Keratinocyte (primary cell): ENCODE results near the gene KRIT1. TPM values are rescaled to one million over a fixed set of nuclear protein-coding genes. Genes with fewer than 3 reads are reported as not detected.

Source experiments
- DNase-seq: peaks from one replicate; pipeline ENCODE4 v3.0.0-alpha.2; 2011; ENCODE audit warnings: low read depth, missing footprints, low spot score
- FAIRE-seq: peaks from 2 replicates; lab custom pipeline; 2011; peaks lifted over from hg19 to GRCh38; lab: Jason Lieb, UNC
- H2AFZ ChIP-seq: 2 replicates; pipeline ENCODE4 v1.6.0; 2012; ENCODE audit warnings: low read length, control low read depth, inconsistent platforms; ENCODE audit not compliant: control insufficient read depth
- H3K27ac ChIP-seq: 2 replicates; pipeline ENCODE4 v1.5.1; 2011; ENCODE audit warnings: low read length; ENCODE audit not compliant: control insufficient read depth, insufficient read depth
- H3K27me3 ChIP-seq: 3 replicates; pipeline ENCODE4 v1.6.0; 2011; ENCODE audit warnings: low read length; ENCODE audit not compliant: control insufficient read depth, insufficient read depth; ENCODE audit errors: extremely low read depth
- H3K36me3 ChIP-seq, 2 experiments: 2 replicates in 1 of 2; 3 replicates in 1 of 2; pipeline ENCODE4 v1.5.1; 2011; ENCODE audit warnings: low read length in 2 of 2, mild to moderate bottlenecking in 1 of 2; ENCODE audit not compliant: control insufficient read depth in 2 of 2, insufficient read depth in 2 of 2; ENCODE audit errors: extremely low read depth in 1 of 2
- H3K4me1 ChIP-seq: 3 replicates; pipeline ENCODE4 v1.5.1; 2011; ENCODE audit warnings: low read length; ENCODE audit not compliant: control insufficient read depth, insufficient read depth; ENCODE audit errors: extremely low read depth
- H3K4me2 ChIP-seq: 3 replicates; pipeline ENCODE4 v1.6.0; 2011; ENCODE audit warnings: low read depth, low read length; ENCODE audit not compliant: control insufficient read depth, insufficient read depth; ENCODE audit errors: extremely low read depth
- H3K4me3 ChIP-seq, 3 experiments: fragments of 200-600 bp in 1 of 3; sonication (generic) in 1 of 3; 2 replicates in 2 of 3; 3 replicates in 1 of 3; pipeline ENCODE4 v1.5.1; 2011 to 2016; ENCODE audit warnings: low read length in 3 of 3, mild to moderate bottlenecking in 3 of 3, control low read depth in 2 of 3, inconsistent platforms in 1 of 3, low read depth in 1 of 3, mixed read lengths in 1 of 3, mixed run types in 1 of 3, moderate library complexity in 1 of 3; ENCODE audit not compliant: control insufficient read depth in 2 of 3, insufficient read depth in 2 of 3; ENCODE audit errors: extremely low read depth in 1 of 3
- H3K79me2 ChIP-seq: 2 replicates; pipeline ENCODE4 v1.6.0; 2012; ENCODE audit warnings: low read length; ENCODE audit not compliant: control insufficient read depth, insufficient read depth
- H3K9ac ChIP-seq: 3 replicates; pipeline ENCODE4 v1.6.0; 2011; ENCODE audit warnings: low read length; ENCODE audit not compliant: control insufficient read depth, insufficient read depth; ENCODE audit errors: extremely low read depth
- H3K9me1 ChIP-seq: 3 replicates; pipeline ENCODE4 v1.6.0; 2011; ENCODE audit warnings: low read length; ENCODE audit not compliant: control insufficient read depth, insufficient read depth; ENCODE audit errors: extremely low read depth
- H3K9me3 ChIP-seq: 2 replicates; pipeline ENCODE4 v1.5.1; 2012; ENCODE audit warnings: low read depth, low read length; ENCODE audit not compliant: control insufficient read depth
- H4K20me1 ChIP-seq: 3 replicates; pipeline ENCODE4 v1.6.0; 2011; ENCODE audit warnings: low read length; ENCODE audit not compliant: control insufficient read depth, insufficient read depth; ENCODE audit errors: extremely low read depth
- EZH2 ChIP-seq: IDR thresholded peaks from one replicate; pipeline ENCODE4 v1.6.1; 2012; ENCODE audit warnings: inconsistent platforms, mild to moderate bottlenecking, low read length, moderate library complexity
- dilution Hi-C: fragments of 300-500 bp; cut with MboI; formaldehyde crosslinking; loops from one replicate; pipeline ENCODE4 v1.7.0; 2020; ENCODE audit warnings: low sequenced_read_pairs; ENCODE audit not compliant: extremely low pct_ligation_motif_present
- polyA plus RNA-seq, 5 experiments: library from polyadenylated mRNA; depleted of rRNA in 3 of 5; stranded (reverse) in 3 of 5; stranded (forward) in 1 of 5; unstranded in 1 of 5; fragments of >200 nt; gene quantifications; 1 replicate in 1 of 5; 2 replicates in 3 of 5; 3 replicates in 1 of 5; pipeline versions ENCODE4 v1.2.1 to v1.2.3, GENCODE V29; 2011 to 2012; ENCODE audit warnings: missing spikeins in 2 of 5, low read depth in 1 of 5, low replicate concordance in 1 of 5
- TF ChIP-seq, protein P1 (sequence below), 3 experiments: IDR thresholded peaks in 1 of 3; conservative IDR thresholded peaks in 1 of 3; optimal IDR thresholded peaks in 1 of 3; 2 replicates in 2 of 3; 3 replicates in 1 of 3; pipeline versions ENCODE3 to v1.5.1; 2011; ENCODE audit warnings: low read length in 3 of 3, mild to moderate bottlenecking in 3 of 3, moderate library complexity in 2 of 3, control low read depth in 1 of 3, inconsistent platforms in 1 of 3; ENCODE audit not compliant: insufficient read depth in 2 of 3; ENCODE audit errors: extremely low read depth in 1 of 3

KRIT1 gene
- polyA plus RNA-seq, 1 donor (not counting 4 experiments of a cell fraction or from before 2014, with no cell fraction given): 39.5 TPM

DNA sequence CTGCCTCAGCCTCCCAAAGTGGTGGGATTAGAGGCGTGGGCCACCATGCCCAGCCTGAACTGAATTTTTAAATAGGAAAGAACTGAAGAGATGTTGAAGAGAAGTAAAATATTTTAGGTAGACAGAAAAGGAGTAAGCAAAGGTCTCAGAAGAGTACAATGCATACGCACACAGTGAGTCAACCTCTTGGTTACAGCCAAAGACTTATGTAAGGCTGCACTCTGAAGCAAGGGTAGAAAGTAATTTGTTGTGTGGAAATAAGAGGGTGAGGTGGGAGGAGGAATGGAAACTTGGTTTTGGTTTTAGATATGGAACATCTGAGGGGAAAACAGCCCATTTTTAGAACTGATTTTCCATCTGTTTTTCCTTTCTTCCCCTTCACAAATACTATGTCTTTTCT lies 17.6 kb downstream of the KRIT1 start:
- H3K9ac ChIP-seq: no peak overlapping the region
- H3K4me3 ChIP-seq: no peak overlapping the region
- H3K27me3 ChIP-seq: no peaks in the 10 kb centered on the region
- no peak for DNase-seq
- H3K4me2 ChIP-seq: no peak overlapping the region
- dilution Hi-C loops: no loop called here
- H3K9me3 ChIP-seq: no peaks in the 10 kb centered on the region
- no peak for FAIRE-seq
- H3K27ac ChIP-seq: no peak overlapping the region
- no peaks in the 10 kb centered on the region for H3K79me2 ChIP-seq
- peaks cover 10 to 17% of the 10 kb centered on the region in 2 experiments for H3K36me3 ChIP-seq
- no peak for TF ChIP-seq EZH2
- TF ChIP-seq, protein P1, sequence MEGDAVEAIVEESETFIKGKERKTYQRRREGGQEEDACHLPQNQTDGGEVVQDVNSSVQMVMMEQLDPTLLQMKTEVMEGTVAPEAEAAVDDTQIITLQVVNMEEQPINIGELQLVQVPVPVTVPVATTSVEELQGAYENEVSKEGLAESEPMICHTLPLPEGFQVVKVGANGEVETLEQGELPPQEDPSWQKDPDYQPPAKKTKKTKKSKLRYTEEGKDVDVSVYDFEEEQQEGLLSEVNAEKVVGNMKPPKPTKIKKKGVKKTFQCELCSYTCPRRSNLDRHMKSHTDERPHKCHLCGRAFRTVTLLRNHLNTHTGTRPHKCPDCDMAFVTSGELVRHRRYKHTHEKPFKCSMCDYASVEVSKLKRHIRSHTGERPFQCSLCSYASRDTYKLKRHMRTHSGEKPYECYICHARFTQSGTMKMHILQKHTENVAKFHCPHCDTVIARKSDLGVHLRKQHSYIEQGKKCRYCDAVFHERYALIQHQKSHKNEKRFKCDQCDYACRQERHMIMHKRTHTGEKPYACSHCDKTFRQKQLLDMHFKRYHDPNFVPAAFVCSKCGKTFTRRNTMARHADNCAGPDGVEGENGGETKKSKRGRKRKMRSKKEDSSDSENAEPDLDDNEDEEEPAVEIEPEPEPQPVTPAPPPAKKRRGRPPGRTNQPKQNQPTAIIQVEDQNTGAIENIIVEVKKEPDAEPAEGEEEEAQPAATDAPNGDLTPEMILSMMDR (optimal IDR thresholded peaks at IDR 0.05 in 1 of 3, IDR thresholded peaks at IDR 0.05 in 1 of 3, conservative IDR thresholded peaks at IDR 0.05 in 1 of 3; ENCODE audit: extremely low read depth in 1 of 3, insufficient read depth in 2 of 3, low read length in 3 of 3): no peak
- H3K9me1 ChIP-seq: no peaks in the 10 kb centered on the region
- no peak overlapping the region for H2AFZ ChIP-seq
- no peaks in the 10 kb centered on the region for H4K20me1 ChIP-seq
- no peaks in the 10 kb centered on the region for H3K4me1 ChIP-seq

GRCh38 chr7:92226981-92227380 lies 18.7 kb downstream of the KRIT1 start:
- no peaks in the 10 kb centered on the region for H3K79me2 ChIP-seq
- H3K27me3 ChIP-seq: no peaks in the 10 kb centered on the region
- H3K4me1 ChIP-seq: no peaks in the 10 kb centered on the region
- no peak overlapping the region for H3K9ac ChIP-seq
- dilution Hi-C loops: no loop called here
- H3K27ac ChIP-seq: no peak overlapping the region
- H3K4me3 ChIP-seq: no peak overlapping the region
- no peak for TF ChIP-seq EZH2
- TF ChIP-seq, protein P1 (optimal IDR thresholded peaks at IDR 0.05 in 1 of 3, IDR thresholded peaks at IDR 0.05 in 1 of 3, conservative IDR thresholded peaks at IDR 0.05 in 1 of 3; ENCODE audit: extremely low read depth in 1 of 3, insufficient read depth in 2 of 3, low read length in 3 of 3): no peak
- H3K9me1 ChIP-seq: no peaks in the 10 kb centered on the region
- H3K4me2 ChIP-seq: no peak overlapping the region
- peaks cover 10 to 12% of the 10 kb centered on the region in 2 experiments for H3K36me3 ChIP-seq
- H3K9me3 ChIP-seq: no peaks in the 10 kb centered on the region
- no peak for FAIRE-seq
- no peak for DNase-seq
- H4K20me1 ChIP-seq: no peaks in the 10 kb centered on the region
- no peak overlapping the region for H2AFZ ChIP-seq
